Measurements from ENCODE around the gene PARD3. TPM values are rescaled to one million over a fixed set of nuclear protein-coding genes. Genes with fewer than 3 reads are reported as not detected.

Gene PARD3
- total RNA-seq, 1 donor from 2014 or later: 58.7 TPM

DNA sequence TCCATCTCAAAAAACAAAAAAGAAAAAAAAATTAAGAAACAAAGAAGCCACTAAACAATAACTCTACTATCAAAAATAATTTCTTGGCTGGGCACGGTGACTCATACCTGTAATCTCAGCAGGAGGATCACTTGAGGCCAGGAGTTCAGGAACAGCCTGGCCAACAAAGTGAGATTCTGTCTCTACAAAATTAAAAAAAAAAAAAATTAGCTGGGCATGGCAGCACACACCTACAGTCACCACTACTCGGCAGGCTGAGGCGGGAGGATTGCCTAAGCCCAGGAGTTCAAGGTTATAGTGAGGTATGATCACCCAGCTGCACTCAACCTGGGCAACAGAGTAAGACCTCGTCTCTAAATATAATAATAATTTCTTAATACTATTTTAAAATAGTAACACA is 69.0 kb downstream of the PARD3 start:
- H2AFZ ChIP-seq (replicated peaks): no peak overlapping the region
- peaks cover 5% of the 10 kb centered on the region for H3F3A ChIP-seq (ENCODE audit: low read depth)
- no peak for TF ChIP-seq EZH2 (IDR thresholded peaks at IDR 0.05)
- TF ChIP-seq EZH2phosphoT487 (IDR thresholded peaks at IDR 0.05): no peak
- no peak for TF ChIP-seq CTCF (IDR thresholded peaks at IDR 0.05)
- Mint-ChIP-seq H3K36me3 (peaks cover 4% of the 10 kb centered on the region), H3K9me3 (peaks cover 2% of the 10 kb centered on the region), H3K4me3 (no peak overlapping the region), H3K27ac (no peak overlapping the region), H3K4me1 (peaks cover 38% of the 10 kb centered on the region), H3K27me3 (ENCODE audit: insufficient read depth, low read depth) (no peaks in the 10 kb centered on the region)
- peaks cover 6% of the 10 kb centered on the region for H3K4me1 ChIP-seq
- no peaks in the 10 kb centered on the region for H3K9me3 ChIP-seq (ENCODE audit: low read depth)
- H3K27ac ChIP-seq: no peak overlapping the region
- H3K36me3 ChIP-seq: no peaks in the 10 kb centered on the region
- no peak overlapping the region for H3K4me2 ChIP-seq
- H3K9ac ChIP-seq: no peak overlapping the region
- no peak for DNase-seq (ENCODE audit: low spot score)
- no peaks in the 10 kb centered on the region for H3K27me3 ChIP-seq
- peaks cover 98% of the 10 kb centered on the region for H3K79me2 ChIP-seq (ENCODE audit: low read depth)
- no peak overlapping the region for H3K4me3 ChIP-seq
- H4K20me1 ChIP-seq (ENCODE audit: low read depth): peaks cover 72% of the 10 kb centered on the region

GRCh38 chr10:34745244-34745643 is 69.9 kb downstream of the PARD3 start:
- Histone ChIP-seq H3F3A (ENCODE audit: low read depth) (peaks cover 12% of the 10 kb centered on the region), H2AFZ (replicated peaks) (no peak overlapping the region), H3K79me2 (ENCODE audit: low read depth) (peaks cover 98% of the 10 kb centered on the region), H3K27me3 (no peaks in the 10 kb centered on the region), H3K4me3 (no peak overlapping the region), H3K4me2 (no peak overlapping the region), H3K36me3 (no peaks in the 10 kb centered on the region), H4K20me1 (ENCODE audit: low read depth) (peaks cover 80% of the 10 kb centered on the region), H3K9ac (no peak overlapping the region), H3K27ac (no peak overlapping the region), H3K9me3 (ENCODE audit: low read depth) (no peaks in the 10 kb centered on the region), H3K4me1 (peaks cover 13% of the 10 kb centered on the region)
- peaks cover 2% of the 10 kb centered on the region for H3K9me3 Mint-ChIP-seq
- H3K36me3 Mint-ChIP-seq: peaks cover 4% of the 10 kb centered on the region
- no peak for DNase-seq (ENCODE audit: low spot score)
- no peak overlapping the region for H3K27ac Mint-ChIP-seq
- H3K4me3 Mint-ChIP-seq: no peak overlapping the region
- H3K27me3 Mint-ChIP-seq (ENCODE audit: insufficient read depth, low read depth): no peaks in the 10 kb centered on the region
- TF ChIP-seq EZH2 (IDR thresholded peaks at IDR 0.05) (no peak), CTCF (IDR thresholded peaks at IDR 0.05) (no peak), EZH2phosphoT487 (IDR thresholded peaks at IDR 0.05) (no peak)
- peaks cover 45% of the 10 kb centered on the region for H3K4me1 Mint-ChIP-seq

DNA sequence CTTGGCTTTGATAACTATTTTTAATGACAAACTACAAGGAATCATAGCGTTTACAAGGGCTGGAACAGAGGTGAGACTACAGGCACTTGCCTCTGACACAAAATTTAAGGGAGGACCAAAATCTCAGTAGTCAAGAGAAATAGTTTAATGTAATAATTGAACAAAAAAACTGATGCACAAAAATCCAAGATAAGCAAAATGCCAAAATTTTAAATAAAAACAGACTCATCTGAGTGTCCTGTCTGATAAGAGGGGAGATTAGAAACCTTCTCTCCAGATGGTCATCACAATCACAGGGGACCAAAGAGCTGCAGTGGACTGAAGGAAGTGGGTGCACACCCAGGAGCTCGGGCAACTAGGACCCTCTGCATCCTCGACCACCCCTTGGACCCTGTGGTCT is 70.5 kb downstream of the PARD3 start:
- no peak overlapping the region for H3K4me3 Mint-ChIP-seq

More for the DNA sequence above, 70.5 kb downstream of the PARD3 start:
- Histone ChIP-seq H2AFZ (replicated peaks) (no peak overlapping the region), H3K9ac (no peak overlapping the region), H3K27ac (no peak overlapping the region), H3F3A (ENCODE audit: low read depth) (peaks cover 18% of the 10 kb centered on the region), H3K36me3 (no peaks in the 10 kb centered on the region), H3K9me3 (ENCODE audit: low read depth) (no peaks in the 10 kb centered on the region), H3K4me3 (no peak overlapping the region), H3K79me2 (ENCODE audit: low read depth) (peaks cover 98% of the 10 kb centered on the region), H3K4me1 (peaks cover 18% of the 10 kb centered on the region), H4K20me1 (ENCODE audit: low read depth) (peaks cover 85% of the 10 kb centered on the region), H3K4me2 (no peak overlapping the region), H3K27me3 (no peaks in the 10 kb centered on the region)
- no peak for DNase-seq (ENCODE audit: low spot score)
- Mint-ChIP-seq H3K27me3 (ENCODE audit: insufficient read depth, low read depth) (no peaks in the 10 kb centered on the region), H3K27ac (no peak overlapping the region), H3K36me3 (peaks cover 4% of the 10 kb centered on the region), H3K4me1 (peaks cover 51% of the 10 kb centered on the region), H3K9me3 (peaks cover 2% of the 10 kb centered on the region)
- TF ChIP-seq EZH2phosphoT487 (IDR thresholded peaks at IDR 0.05): no peak
- TF ChIP-seq CTCF (IDR thresholded peaks at IDR 0.05): no peak
- TF ChIP-seq EZH2 (IDR thresholded peaks at IDR 0.05): no peak

All from neural progenitor cell (in vitro differentiated cells).